GM12873 (cell line): ENCODE results near the gene TNIK.

ENCODE experiments used
- TF ChIP-seq, protein P1 (sequence below): IDR thresholded peaks from 2 replicates; pipeline ENCODE4 v1.5.1; 2012; ENCODE audit warnings: low read depth, mild to moderate bottlenecking, moderate library complexity, low read length, control low read depth; ENCODE audit not compliant: insufficient read depth; ENCODE audit errors: missing control alignments

Gene TNIK

DNA sequence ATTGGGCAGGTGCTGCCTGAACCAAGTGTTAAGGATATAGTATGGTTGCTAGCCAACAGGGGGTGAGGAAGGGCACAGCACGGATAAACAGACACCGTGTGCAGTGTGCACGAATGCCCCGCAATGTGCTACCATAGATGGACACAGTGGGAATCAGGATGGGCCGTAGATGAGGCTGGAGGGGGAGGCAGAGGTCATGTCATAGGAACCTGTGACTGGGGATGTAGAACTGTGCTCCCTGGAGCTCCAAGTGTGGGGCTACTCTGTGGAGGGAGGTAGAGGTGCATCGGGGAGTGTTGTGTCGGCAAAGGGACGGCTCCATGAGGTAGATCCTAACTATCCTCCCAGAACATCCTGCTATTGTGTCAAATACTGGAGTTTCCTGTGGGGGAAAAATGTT, 102.5 kb downstream of the TNIK start:
- TF ChIP-seq, protein P1, sequence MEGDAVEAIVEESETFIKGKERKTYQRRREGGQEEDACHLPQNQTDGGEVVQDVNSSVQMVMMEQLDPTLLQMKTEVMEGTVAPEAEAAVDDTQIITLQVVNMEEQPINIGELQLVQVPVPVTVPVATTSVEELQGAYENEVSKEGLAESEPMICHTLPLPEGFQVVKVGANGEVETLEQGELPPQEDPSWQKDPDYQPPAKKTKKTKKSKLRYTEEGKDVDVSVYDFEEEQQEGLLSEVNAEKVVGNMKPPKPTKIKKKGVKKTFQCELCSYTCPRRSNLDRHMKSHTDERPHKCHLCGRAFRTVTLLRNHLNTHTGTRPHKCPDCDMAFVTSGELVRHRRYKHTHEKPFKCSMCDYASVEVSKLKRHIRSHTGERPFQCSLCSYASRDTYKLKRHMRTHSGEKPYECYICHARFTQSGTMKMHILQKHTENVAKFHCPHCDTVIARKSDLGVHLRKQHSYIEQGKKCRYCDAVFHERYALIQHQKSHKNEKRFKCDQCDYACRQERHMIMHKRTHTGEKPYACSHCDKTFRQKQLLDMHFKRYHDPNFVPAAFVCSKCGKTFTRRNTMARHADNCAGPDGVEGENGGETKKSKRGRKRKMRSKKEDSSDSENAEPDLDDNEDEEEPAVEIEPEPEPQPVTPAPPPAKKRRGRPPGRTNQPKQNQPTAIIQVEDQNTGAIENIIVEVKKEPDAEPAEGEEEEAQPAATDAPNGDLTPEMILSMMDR: no peak

DNA sequence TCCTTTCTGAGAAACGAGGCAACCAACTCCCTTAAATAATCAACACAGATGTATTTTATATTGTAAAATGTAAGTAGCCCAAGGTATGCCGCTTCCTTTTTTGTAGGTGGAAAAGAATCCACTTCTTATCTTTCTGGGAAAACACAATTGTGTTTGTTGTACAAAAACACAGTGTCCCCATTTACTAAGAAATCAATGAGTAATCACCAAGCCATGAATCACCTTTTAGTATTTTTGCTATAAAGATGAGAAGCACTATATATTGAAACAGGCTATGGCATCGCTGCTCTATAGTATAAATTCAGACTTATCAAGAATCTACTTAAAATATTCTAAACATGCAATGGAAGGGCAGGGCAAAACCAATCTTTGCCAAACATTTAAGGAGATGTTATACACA, 104.0 kb downstream of the TNIK start:
- TF ChIP-seq, protein P1: no peak

DNA sequence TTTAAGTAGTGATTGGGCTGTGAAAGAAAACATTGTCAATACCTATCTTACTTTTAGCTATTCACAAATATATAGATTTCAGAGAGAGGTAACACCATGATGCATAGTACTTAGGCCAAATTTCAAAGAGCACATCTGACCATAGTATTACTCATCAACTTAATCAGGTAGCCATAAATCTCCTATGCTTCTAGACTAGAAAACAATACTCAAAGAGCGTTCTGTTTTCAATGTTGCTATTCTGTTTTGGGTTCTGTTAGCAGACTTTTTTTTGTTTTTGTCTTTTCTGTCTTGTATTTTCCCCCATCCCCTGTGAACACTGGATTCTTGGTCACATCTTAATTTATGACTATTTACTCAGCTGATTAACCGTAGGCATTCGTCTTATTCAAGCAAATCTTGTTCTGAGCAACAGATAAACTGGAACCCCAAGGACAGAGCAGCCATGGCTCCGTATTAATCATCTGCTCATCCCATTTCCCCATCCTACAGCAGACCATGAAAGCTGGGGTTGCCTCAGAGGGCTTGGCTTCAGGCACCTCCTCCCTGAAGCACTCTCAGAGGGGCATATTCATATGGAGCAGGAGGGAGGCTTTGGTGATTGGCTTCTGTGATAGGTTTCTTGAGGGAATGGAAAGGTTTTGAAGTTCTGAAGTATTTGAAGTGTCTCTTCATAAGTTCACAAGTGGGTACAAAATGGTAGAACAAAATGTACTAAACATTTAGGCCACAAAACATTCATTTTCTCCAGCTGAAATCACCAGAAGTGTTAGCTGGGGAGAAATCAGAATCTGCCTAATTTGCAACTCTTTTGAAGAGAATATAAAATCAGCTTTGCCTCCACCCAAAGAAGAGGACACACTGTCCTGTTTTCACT, 105.3 kb downstream of the TNIK start:
- TF ChIP-seq, protein P1: no peak

DNA sequence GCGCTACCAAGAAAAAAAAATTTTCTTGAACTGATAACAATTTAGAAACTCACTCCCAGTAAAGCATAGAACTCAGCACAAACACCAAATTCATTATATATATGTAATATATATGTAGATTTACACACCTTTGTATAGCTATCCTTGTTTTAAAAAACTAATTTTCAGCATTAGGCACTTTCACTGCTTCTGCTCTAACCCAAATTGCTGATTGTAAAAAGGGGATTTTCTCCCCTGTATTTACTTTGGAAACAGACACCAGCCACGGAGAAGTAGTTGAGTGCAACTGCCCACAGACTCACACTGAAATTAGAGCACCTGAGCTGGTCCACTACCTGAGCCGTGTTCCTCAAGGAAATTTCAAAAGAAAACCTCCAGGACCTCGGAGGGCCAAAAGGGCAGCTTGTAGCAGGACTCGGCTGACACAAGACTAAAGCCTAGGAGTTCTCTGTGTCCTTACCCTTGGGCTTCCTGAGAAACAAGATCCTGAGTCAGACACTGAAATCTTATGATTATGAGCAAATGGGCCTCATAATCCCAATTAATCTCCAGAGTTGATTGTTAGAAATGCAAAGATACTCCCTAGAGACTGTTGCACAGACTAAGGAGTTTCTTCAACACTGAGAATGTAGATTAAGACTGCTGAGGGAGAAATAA, 106.0 kb downstream of the TNIK start:
- TF ChIP-seq, protein P1: no peak

DNA sequence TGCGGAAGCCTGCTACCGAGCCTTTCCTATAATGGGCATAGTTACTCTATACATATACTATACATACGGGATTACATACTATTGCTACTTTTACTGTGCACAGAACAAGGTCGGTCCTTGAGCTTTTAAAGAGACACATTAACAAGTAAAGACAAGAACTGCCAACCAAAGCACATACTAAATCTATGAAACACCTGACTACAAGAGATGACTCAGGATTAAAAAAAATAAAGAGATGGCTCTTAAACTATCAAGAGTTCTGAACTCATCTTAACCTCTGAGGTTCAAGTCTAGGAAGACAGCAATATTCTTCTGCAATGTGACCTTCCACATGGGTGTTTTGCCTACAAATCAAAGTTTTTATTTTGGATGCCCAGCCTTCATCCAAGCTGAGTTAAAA, 106.8 kb downstream of the TNIK start:
- TF ChIP-seq, protein P1: no peak

DNA sequence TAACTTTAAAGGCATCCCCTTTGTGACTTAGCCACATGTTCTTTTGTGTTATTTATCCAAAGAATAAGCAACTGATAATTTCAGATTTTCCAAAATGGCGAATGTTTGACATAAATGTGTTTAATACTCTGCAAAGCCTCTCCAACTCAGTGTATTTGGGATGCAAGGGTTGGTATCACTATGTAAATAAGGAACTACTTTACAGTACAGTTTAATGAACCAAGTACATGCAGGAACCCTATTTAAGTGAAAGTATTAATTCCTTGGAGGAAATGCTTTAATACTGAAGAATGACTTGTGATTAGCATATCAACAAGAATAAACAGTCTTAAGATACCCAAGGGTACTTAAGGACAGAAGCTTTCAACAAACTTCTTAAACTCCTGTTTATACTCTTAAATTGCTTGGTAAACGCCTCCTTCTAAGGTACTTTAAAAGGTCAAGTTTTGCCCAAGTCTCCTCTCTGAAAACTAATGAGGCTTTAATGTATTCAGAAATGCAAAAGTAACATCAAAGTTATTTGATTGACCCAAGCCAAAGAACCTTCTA, 107.7 kb downstream of the TNIK start:
- TF ChIP-seq, protein P1: no peak

DNA sequence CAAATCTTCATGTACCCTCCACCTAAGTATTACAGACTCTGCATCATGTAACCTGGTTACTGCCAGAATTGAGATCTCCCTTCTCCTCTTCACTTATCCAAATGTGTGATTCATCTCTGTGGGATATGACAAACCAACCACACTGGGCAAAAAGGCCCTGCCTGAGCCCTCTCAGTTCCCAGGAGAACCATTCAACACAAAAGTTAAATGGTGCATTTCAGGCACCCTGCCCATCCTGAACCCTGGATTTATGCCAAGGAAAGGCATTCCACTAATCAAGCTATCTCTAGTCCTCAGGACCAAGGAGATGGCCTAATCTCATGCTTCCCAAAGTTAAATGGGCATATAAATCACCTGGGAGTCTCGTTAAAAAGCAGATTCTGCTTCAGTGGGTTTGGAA, 108.5 kb downstream of the TNIK start:
- TF ChIP-seq, protein P1: no peak
